NCI-H774 (cell line): ENCODE measurements around the gene PDSS2.

Experiments used
- DNase-seq: peaks from one replicate; lab custom pipeline; 2025; lab: John Stamatoyannopoulos, UW

The PDSS2 gene

GRCh38 chr6:107267634-107268033 is 191.7 kb downstream of the PDSS2 start:
- no peak for DNase-seq

- no peak for DNase-seq
These were observed 192.4 kb downstream of the PDSS2 start for GRCh38 chr6:107267006-107267405.

GRCh38 chr6:107266563-107266962 is 192.8 kb downstream of the PDSS2 start:
- DNase-seq: no peak

- DNase-seq: peak; percentile 94
These were observed 195.0 kb downstream of the PDSS2 start for GRCh38 chr6:107264357-107264840.

GRCh38 chr6:107259951-107260350 is 199.4 kb downstream of the PDSS2 start:
- DNase-seq: no peak

GRCh38 chr6:107248147-107248546 is 211.2 kb downstream of the PDSS2 start:
- no peak for DNase-seq

GRCh38 chr6:107246972-107247615 is 212.3 kb downstream of the PDSS2 start:
- no peak for DNase-seq

- DNase-seq: no peak
These were observed 213.0 kb downstream of the PDSS2 start for GRCh38 chr6:107246249-107246971.

- DNase-seq: no peak
These were observed 214.5 kb downstream of the PDSS2 start for GRCh38 chr6:107244742-107245480.

GRCh38 chr6:107244082-107244741 is 215.2 kb downstream of the PDSS2 start:
- no peak for DNase-seq

- no peak for DNase-seq
These were observed 215.9 kb downstream of the PDSS2 start for GRCh38 chr6:107243471-107243870.

GRCh38 chr6:107237992-107238660 is 221.2 kb downstream of the PDSS2 start:
- no peak for DNase-seq

GRCh38 chr6:107235511-107235910 is 223.9 kb downstream of the PDSS2 start:
- DNase-seq: no peak

GRCh38 chr6:107235007-107235406 is 224.4 kb downstream of the PDSS2 start:
- DNase-seq: no peak

- DNase-seq: peak; percentile 38
These were observed 228.1 kb downstream of the PDSS2 start for GRCh38 chr6:107231243-107231642.

- no peak for DNase-seq
These were observed 228.9 kb downstream of the PDSS2 start for GRCh38 chr6:107230448-107230847.

GRCh38 chr6:107230024-107230423 is 229.3 kb downstream of the PDSS2 start:
- no peak for DNase-seq

- DNase-seq: no peak
These were observed 230.6 kb downstream of the PDSS2 start for GRCh38 chr6:107228754-107229153.

GRCh38 chr6:107221519-107221918 is 237.8 kb downstream of the PDSS2 start:
- no peak for DNase-seq

- no peak for DNase-seq
These were observed 239.5 kb downstream of the PDSS2 start for GRCh38 chr6:107219851-107220250.

- no peak for DNase-seq
These were observed 241.2 kb downstream of the PDSS2 start for GRCh38 chr6:107218142-107218541.

GRCh38 chr6:107217248-107217647 is 242.1 kb downstream of the PDSS2 start:
- DNase-seq: no peak
